Kidney (tissue), 14 donors: Measurements from ENCODE around the gene AKAP6. TPM values are rescaled to one million over a fixed set of nuclear protein-coding genes. Genes with fewer than 3 reads are reported as not detected.

Experiments used
- DNase-seq, 5 donors: peaks; one replicate each; pipeline ENCODE4 v3.0.0-alpha.2; 2013 to 2020
- FAIRE-seq: peaks from 2 replicates; lab custom pipeline; 2012; peaks lifted over from hg19 to GRCh38; lab: Jason Lieb, UNC
- H3K27ac ChIP-seq, 2 donors: one replicate each; pipeline ENCODE4 v1.7.0; 2013; ENCODE audit warnings: low read depth in 2 of 2, low read length in 2 of 2, inconsistent platforms in 1 of 2
- H3K27me3 ChIP-seq: one replicate; pipeline ENCODE4 v1.7.1; 2013; ENCODE audit warnings: low read length, inconsistent platforms; ENCODE audit not compliant: control insufficient read depth, insufficient read depth
- H3K36me3 ChIP-seq, 3 donors: one replicate each; pipeline versions ENCODE4 v1.7.0 to v1.7.1; 2013; ENCODE audit warnings: low read length in 3 of 3, control low read depth in 1 of 3, inconsistent platforms in 1 of 3; ENCODE audit not compliant: insufficient read depth in 3 of 3, control insufficient read depth in 2 of 3
- H3K4me1 ChIP-seq, 3 donors: one replicate each; pipeline versions ENCODE4 v1.7.0 to v1.7.1; 2013; ENCODE audit warnings: low read length in 3 of 3, inconsistent platforms in 1 of 3, low read depth in 1 of 3; ENCODE audit not compliant: control insufficient read depth in 2 of 3, insufficient read depth in 2 of 3
- H3K4me3 ChIP-seq, 3 donors: one replicate each; pipeline versions ENCODE4 v1.7.0 to v1.8.1; 2013; ENCODE audit warnings: low read length in 3 of 3, control low read depth in 1 of 3, inconsistent platforms in 1 of 3
- H3K9ac ChIP-seq, 3 donors: one replicate each; pipeline versions ENCODE4 v1.7.0 to v1.7.1; 2013; ENCODE audit warnings: low read length in 3 of 3, control low read depth in 1 of 3, inconsistent platforms in 1 of 3
- H3K9me3 ChIP-seq, 3 donors: one replicate each; pipeline versions ENCODE4 v1.7.0 to v1.7.1; 2013; ENCODE audit warnings: low read length in 3 of 3, control low read depth in 1 of 3, inconsistent platforms in 1 of 3; ENCODE audit not compliant: control insufficient read depth in 2 of 3, insufficient read depth in 1 of 3
- intact Hi-C: fragments of 100-400 bp; cut with DNase I; formaldehyde crosslinking; loops from one replicate; pipeline ENCODE4 v1.11.1; 2022
- polyA plus RNA-seq: library from polyadenylated mRNA; stranded (reverse); fragments of 350-450 nt; fragmentation: Illumina TruSeq; extraction: RNeasy Lipid Tissue Mini Kit (QIAGEN cat#74804); gene quantifications from one replicate; pipeline ENCODE4 v1.2.3, GENCODE V29; 2014; ENCODE audit warnings: low read depth, low replicate concordance; ENCODE audit not compliant: insufficient read depth
- total RNA-seq: library from RNA; stranded (reverse); fragmentation: NEBNext Ultra II Directional; extraction: Animal tissue kit (Norgen Biotek cat#: 25700); gene quantifications from one replicate; pipeline ENCODE4 v1.2.1, GENCODE V29; 2021
- TF ChIP-seq, protein P1 (sequence below): IDR thresholded peaks from 3 replicates; pipeline ENCODE4 v1.5.1; 2012; ENCODE audit warnings: mild to moderate bottlenecking, moderate library complexity, borderline replicate concordance; ENCODE audit not compliant: insufficient read depth; ENCODE audit errors: extremely low read depth
- donor health status: control.
- donor health status: control.
- donor health status: control.
- donor health status: control.
- donor health status: control.
- donor health status: DM: yes; HTN: yes; CAD: no.
- donor health status: Normal renal cell carcinoma (clear cell type).

Gene AKAP6
- total and polyA plus RNA-seq, 2 donors from 2014 or later, result 0.92 to 10.5 TPM

DNA sequence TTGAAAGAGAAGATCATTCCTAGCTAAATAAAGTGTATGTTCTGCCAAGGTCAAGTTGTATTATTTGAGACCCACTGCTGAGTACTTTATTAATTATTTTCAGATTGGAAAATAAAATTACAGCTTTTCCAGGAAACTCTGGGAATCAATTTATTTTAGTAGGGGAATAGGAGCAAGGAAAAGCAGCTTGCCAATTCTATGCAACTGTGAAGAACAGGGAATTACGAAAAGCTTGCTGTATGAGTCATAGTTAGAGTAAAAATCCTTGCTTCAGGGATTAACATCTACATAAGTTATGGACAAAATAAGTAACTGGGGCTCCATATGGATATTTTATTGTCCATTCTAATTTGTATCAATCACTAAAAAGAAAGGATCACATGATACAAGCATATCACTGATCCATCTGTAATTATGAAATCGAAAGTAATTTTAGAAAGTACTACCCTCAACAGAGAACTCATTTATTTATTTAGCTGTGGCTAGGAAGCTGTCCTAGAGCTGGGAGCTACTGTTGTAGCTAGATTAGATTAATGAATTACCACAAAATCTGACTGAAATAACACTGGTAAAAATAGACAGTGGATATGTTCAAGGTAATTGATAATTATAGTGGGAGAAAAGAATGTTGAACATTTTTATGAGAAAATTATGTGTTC lies 306.1 kb downstream of the AKAP6 start:
- Histone ChIP-seq H3K9me3 (no peaks in the 10 kb centered on the region), H3K4me1 (no peaks in the 10 kb centered on the region), H3K9ac (no peak overlapping the region), H3K36me3 (no peaks in the 10 kb centered on the region), H3K4me3 (peak overlapping the region in 2 of 3 donors; percentile 12 to 49), H3K27ac (no peak overlapping the region), H3K27me3 (no peaks in the 10 kb centered on the region)
- intact Hi-C loops, result no loop called here
- TF ChIP-seq, protein P1, sequence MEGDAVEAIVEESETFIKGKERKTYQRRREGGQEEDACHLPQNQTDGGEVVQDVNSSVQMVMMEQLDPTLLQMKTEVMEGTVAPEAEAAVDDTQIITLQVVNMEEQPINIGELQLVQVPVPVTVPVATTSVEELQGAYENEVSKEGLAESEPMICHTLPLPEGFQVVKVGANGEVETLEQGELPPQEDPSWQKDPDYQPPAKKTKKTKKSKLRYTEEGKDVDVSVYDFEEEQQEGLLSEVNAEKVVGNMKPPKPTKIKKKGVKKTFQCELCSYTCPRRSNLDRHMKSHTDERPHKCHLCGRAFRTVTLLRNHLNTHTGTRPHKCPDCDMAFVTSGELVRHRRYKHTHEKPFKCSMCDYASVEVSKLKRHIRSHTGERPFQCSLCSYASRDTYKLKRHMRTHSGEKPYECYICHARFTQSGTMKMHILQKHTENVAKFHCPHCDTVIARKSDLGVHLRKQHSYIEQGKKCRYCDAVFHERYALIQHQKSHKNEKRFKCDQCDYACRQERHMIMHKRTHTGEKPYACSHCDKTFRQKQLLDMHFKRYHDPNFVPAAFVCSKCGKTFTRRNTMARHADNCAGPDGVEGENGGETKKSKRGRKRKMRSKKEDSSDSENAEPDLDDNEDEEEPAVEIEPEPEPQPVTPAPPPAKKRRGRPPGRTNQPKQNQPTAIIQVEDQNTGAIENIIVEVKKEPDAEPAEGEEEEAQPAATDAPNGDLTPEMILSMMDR, result no peak
- FAIRE-seq, result peak; percentile 55
- DNase-seq, result no peak

GRCh38 chr14:32637582-32637981 lies 308.5 kb downstream of the AKAP6 start:
- Histone ChIP-seq H3K27ac (no peak overlapping the region), H3K27me3 (no peaks in the 10 kb centered on the region), H3K4me1 (no peaks in the 10 kb centered on the region), H3K9ac (no peak overlapping the region), H3K9me3 (no peaks in the 10 kb centered on the region), H3K36me3 (no peaks in the 10 kb centered on the region), H3K4me3 (no peak overlapping the region)
- no peak for FAIRE-seq
- TF ChIP-seq, protein P1, result no peak
- intact Hi-C loops, result no loop called here
- no peak for DNase-seq

DNA sequence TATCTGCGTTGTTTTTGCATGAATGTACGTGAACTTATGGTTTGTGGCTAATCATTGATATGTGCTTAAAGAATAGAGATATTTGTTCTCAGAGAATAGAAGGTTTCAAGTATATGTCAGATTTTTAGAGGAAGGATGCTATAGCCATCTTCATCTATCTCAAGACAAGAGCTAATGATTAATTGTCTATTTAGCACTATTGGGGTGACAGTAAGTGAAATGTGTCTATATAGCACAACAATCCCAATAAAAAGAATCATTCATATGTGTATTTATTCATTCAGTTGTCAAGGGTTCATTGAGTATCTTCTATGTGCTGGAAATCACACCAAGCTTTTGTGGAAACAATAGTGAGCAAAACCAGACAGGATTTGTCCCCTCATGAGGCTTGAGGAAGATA lies 310.1 kb downstream of the AKAP6 start:
- H3K27me3 ChIP-seq, result no peaks in the 10 kb centered on the region
- H3K36me3 ChIP-seq, result no peaks in the 10 kb centered on the region
- no peak overlapping the region for H3K27ac ChIP-seq
- H3K4me1 ChIP-seq, result no peaks in the 10 kb centered on the region
- H3K4me3 ChIP-seq, result no peak overlapping the region
- no peak overlapping the region for H3K9ac ChIP-seq
- intact Hi-C loops, result no loop called here
- no peak for FAIRE-seq
- DNase-seq, result no peak
- no peaks in the 10 kb centered on the region for H3K9me3 ChIP-seq
- TF ChIP-seq, protein P1, result no peak

- no peaks in the 10 kb centered on the region for H3K36me3 ChIP-seq
- H3K9me3 ChIP-seq, result no peaks in the 10 kb centered on the region
- H3K4me1 ChIP-seq, result no peaks in the 10 kb centered on the region
- intact Hi-C loops, result no loop called here
- no peak overlapping the region for H3K9ac ChIP-seq
- TF ChIP-seq, protein P1, result no peak
- FAIRE-seq, result no peak
- H3K4me3 ChIP-seq, result no peak overlapping the region
- no peak overlapping the region for H3K27ac ChIP-seq
- H3K27me3 ChIP-seq, result no peaks in the 10 kb centered on the region
- DNase-seq, result no peak
Measured at GRCh38 chr14:32645551-32645950, 316.5 kb downstream of the AKAP6 start.
